Measurements from ENCODE around the gene EPB41L5. TPM values are rescaled to one million over a fixed set of nuclear protein-coding genes. Genes with fewer than 3 reads are reported as not detected.

Gene EPB41L5
- total and polyA plus RNA-seq, 12 donors: 3.8 to 18.8 (median 13.1) TPM

DNA sequence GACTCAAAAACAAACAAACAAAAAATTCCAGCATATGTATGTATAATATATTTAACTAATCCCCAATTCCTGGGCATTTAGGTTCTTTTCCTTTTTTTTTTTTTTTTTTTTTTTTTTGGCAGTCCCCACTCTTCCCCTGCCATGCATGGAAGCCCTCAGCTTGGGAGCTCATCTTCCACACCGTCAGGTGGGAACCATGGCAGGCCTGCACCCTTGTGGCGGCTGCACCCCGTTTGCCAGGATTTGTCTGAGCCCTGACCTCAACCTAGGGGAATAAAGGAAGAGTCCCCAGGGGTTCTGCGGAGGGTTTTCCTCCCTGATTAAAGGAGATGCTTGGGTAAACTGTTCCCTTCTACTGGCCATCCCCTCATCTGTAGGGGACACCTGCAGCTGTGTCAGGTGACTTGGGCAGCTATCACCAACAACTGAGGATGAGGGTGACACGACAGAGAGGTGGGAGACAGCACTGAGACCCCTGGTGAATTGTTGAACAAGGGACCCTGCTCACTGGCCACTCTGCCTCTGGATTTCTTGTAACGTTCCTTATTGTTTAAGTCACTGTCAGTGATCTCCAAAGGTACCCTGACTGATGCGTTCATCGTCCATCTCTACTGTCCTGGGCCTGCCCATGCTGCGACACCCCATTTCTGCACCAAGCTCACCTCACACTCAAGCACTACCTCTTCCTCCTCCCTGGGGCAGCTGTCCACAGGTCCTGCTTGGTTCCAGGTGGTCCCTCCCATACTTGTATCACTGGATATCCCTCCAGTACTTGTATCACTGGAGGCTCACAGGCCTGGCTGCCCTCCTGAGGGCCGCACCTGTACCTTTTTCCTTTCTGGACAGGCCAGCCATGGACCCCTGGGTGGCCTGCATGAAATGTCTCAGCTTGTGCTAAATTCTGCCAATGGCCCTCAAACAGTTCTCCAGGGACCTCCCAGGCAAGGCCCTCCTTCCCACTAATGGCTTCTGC lies 195.8 kb downstream of the EPB41L5 start:
- H3K9me3 ChIP-seq: no peaks in the 10 kb centered on the region
- DNase-seq: no peak
- WGBS, 2 donors: 94 to 96% methylated on average over 10 of the region's 10 CpGs
- H3K4me1 ChIP-seq: peaks cover 0 to 17% (median 8%) of the 10 kb centered on the region in 9 donors
- no peak for ATAC-seq
- intact Hi-C loops (cut with DNase I): loop anchor here in 1 of 10 donors (10.0 kb wide), 1 partner anchor 106 kb away; no protein-coding TSS in a partner anchor
- TF ChIP-seq, protein P1, sequence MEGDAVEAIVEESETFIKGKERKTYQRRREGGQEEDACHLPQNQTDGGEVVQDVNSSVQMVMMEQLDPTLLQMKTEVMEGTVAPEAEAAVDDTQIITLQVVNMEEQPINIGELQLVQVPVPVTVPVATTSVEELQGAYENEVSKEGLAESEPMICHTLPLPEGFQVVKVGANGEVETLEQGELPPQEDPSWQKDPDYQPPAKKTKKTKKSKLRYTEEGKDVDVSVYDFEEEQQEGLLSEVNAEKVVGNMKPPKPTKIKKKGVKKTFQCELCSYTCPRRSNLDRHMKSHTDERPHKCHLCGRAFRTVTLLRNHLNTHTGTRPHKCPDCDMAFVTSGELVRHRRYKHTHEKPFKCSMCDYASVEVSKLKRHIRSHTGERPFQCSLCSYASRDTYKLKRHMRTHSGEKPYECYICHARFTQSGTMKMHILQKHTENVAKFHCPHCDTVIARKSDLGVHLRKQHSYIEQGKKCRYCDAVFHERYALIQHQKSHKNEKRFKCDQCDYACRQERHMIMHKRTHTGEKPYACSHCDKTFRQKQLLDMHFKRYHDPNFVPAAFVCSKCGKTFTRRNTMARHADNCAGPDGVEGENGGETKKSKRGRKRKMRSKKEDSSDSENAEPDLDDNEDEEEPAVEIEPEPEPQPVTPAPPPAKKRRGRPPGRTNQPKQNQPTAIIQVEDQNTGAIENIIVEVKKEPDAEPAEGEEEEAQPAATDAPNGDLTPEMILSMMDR (IDR thresholded peaks at IDR 0.05): no peak
- H3K4me3 ChIP-seq: no peak overlapping the region
- peak overlapping the region in 1 of 10 donors; percentile 78 for H3K27ac ChIP-seq
- H3K36me3 ChIP-seq: no peaks in the 10 kb centered on the region
- H3K27me3 ChIP-seq: no peaks in the 10 kb centered on the region

DNA sequence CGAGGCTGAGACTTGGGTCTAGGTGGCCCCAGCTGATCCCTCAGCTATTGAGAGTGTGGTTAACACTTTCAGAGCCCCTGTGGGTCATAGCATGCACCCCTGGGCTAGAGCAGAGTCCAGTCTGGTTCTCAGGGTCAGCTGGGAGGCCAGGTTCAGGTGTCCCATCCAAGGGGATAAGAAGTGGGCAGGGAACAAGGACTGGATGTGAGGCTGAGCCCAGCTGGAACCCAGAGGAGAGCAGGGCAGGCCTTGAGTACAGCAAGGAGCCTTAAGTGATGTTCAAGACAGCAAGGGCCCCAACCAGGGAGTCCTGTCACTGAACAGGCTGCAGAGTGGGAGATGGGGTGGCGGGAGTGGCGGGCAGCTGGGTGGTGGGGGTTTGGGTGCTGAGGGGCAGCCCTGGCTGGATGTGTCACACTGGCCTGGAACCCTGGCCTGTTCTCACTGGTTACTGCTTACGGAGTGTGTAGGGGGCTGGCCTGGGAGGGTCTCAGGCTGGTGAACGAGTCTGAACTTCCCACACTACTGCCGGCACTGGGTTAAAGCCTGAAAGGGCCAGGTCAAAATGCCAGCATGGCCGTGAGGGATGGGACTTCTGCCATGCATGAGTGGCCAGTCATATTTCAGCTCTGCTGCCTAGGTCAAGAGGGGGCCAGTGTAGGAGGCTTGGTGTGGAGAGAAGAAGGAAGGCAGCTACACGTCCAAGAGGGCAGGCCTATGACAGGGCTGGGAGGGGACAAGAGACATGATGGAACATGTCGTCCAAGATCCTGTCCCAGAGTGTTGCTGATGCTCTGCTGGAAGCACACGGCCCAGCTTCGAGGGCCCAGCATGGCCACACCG lies 196.8 kb downstream of the EPB41L5 start:
- ATAC-seq: peak in 5 of 8 donors; percentile 15 to 47 (median 30)
- TF ChIP-seq, protein P1 (IDR thresholded peaks at IDR 0.05): no peak
- intact Hi-C loops (cut with DNase I): loop anchor here in 1 of 10 donors (10.0 kb wide), 1 partner anchor 105 kb away; no protein-coding TSS in a partner anchor
- Histone ChIP-seq H3K27ac (peak overlapping the region in 2 of 10 donors; percentile 35 to 78), H3K9me3 (no peaks in the 10 kb centered on the region), H3K4me1 (peaks cover 0 to 8% (median 0%) of the 10 kb centered on the region in 9 donors), H3K27me3 (no peaks in the 10 kb centered on the region), H3K4me3 (no peak overlapping the region), H3K36me3 (no peaks in the 10 kb centered on the region)
- no peak for DNase-seq
- 74 to 88% methylated on average over 10 to 12 of the region's 12 CpGs for WGBS, 2 donors

DNA sequence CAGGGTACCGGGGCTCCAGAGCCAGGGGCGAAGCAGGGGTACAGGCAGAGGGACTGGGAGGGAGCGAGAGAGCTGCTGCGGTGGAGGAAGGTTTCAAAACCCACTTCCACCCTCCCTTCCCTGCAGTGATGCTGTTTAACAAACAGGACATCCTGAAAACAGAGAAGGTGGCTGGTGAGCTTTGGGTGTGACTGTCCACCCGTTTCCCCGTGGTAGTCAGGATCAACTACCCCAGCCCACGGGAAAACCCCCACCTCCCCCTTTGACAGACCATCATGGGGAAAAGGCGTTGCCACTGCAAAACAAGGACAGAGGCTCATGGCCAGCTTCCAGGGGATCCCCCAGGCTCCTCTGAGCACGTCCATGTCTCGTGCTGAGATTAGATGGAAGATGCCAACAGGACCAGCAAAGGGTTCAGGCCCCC lies 197.4 kb downstream of the EPB41L5 start:
- Histone ChIP-seq H3K36me3 (no peaks in the 10 kb centered on the region), H3K4me1 (peaks cover 0 to 8% (median 0%) of the 10 kb centered on the region in 9 donors), H3K27me3 (no peaks in the 10 kb centered on the region), H3K27ac (peak overlapping the region in 2 of 10 donors; percentile 35 to 78), H3K4me3 (no peak overlapping the region), H3K9me3 (peaks cover 0 to under 1% (median 0%) of the 10 kb centered on the region in 11 donors)
- intact Hi-C loops (cut with DNase I): no loop called here
- TF ChIP-seq, protein P1 (IDR thresholded peaks at IDR 0.05): no peak
- ATAC-seq (peak in 5 of 8 donors; percentile 11 to 43 (median 33)), DNase-seq (no peak)
- 66 to 76% methylated on average over 10 of the region's 10 CpGs for WGBS, 2 donors

DNA sequence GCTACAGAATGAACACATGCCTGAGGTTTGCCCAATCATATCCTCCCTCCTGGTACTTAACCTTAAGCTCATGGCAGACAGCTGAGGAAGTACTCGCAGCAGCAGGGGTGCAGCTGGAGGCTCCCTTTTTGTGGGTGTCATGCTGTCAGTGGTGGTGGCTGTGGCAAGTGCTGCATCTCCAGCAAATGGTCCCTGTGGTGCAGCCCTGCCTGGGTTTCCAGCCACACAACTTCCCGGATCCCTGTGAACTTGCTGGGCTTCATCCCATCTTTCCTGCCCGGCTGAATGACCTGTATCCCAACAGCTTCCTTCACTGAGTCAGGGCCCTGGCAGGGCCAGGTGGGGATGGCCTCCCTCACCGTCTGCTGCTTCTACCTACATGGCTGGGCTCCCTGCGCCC lies 205.3 kb downstream of the EPB41L5 start:
- TF ChIP-seq, protein P1 (IDR thresholded peaks at IDR 0.05): no peak
- no peak for ATAC-seq
- peaks cover 5 to 32% (median 20%) of the 10 kb centered on the region in 9 donors for H3K4me1 ChIP-seq
- no peak overlapping the region for H3K27ac ChIP-seq
- intact Hi-C loops (cut with DNase I): no loop called here
- 96% methylated on average over 5 of the region's 5 CpGs for WGBS, 2 donors
- H3K36me3 ChIP-seq: peaks cover 0 to 27% (median 0%) of the 10 kb centered on the region in 9 donors
- no peaks in the 10 kb centered on the region for H3K27me3 ChIP-seq
- peaks cover 0 to 20% (median 0%) of the 10 kb centered on the region in 11 donors for H3K9me3 ChIP-seq
- no peak for DNase-seq
- H3K4me3 ChIP-seq: no peak overlapping the region

Measured in heart right ventricle (tissue), 16 donors.